GM13976 (cell line): Measurements from ENCODE around the gene PON1.

ENCODE experiments used
- DNase-seq: peaks from one replicate; pipeline ENCODE4 v3.0.0; 2012; ENCODE audit warnings: low spot score
- CTCF ChIP-seq: IDR thresholded peaks from 2 replicates; pipeline ENCODE4 v1.5.1; 2012; ENCODE audit warnings: borderline replicate concordance, mild to moderate bottlenecking; ENCODE audit not compliant: insufficient read depth; ENCODE audit errors: extremely low read depth, missing control alignments, control extremely low read depth
- in situ Hi-C: fragments of 300-500 bp; cut with MboI; formaldehyde crosslinking; loops from one replicate; pipeline ENCODE4 v1.12.0; 2022; ENCODE audit warnings: low sequenced_read_pairs, mixed read lengths, inconsistent platforms; ENCODE audit not compliant: unreplicated experiment

PON1 gene

GRCh38 chr7:95267754-95268153, 56.6 kb downstream of the PON1 start:
- no peak for DNase-seq
- no peak for TF ChIP-seq CTCF
- in situ Hi-C loops = no loop called here

GRCh38 chr7:95265634-95266033, 58.7 kb downstream of the PON1 start:
- TF ChIP-seq CTCF = no peak
- in situ Hi-C loops = no loop called here
- DNase-seq = no peak

GRCh38 chr7:95264363-95264891, 59.9 kb downstream of the PON1 start:
- TF ChIP-seq CTCF = no peak
- DNase-seq = no peak
- in situ Hi-C loops = no loop called here

GRCh38 chr7:95263785-95264362, 60.5 kb downstream of the PON1 start:
- DNase-seq = no peak
- TF ChIP-seq CTCF = no peak
- in situ Hi-C loops = no loop called here

- no peak for TF ChIP-seq CTCF
Observed at GRCh38 chr7:95262875-95263274, 61.5 kb downstream of the PON1 start.

GRCh38 chr7:95261895-95262415, 62.4 kb downstream of the PON1 start:
- in situ Hi-C loops = no loop called here
- TF ChIP-seq CTCF = no peak

More at GRCh38 chr7:95262875-95263274, 61.5 kb downstream of the PON1 start:
- DNase-seq = no peak
- in situ Hi-C loops = no loop called here

More at GRCh38 chr7:95261895-95262415, 62.4 kb downstream of the PON1 start:
- no peak for DNase-seq
